NCI-H128 (cell line): Measurements from ENCODE around the gene SPINK2.
A peak's percentile ranks its signal among the peaks of the same experiment; 100 is the strongest.

ENCODE experiments used
- DNase-seq: peaks from one replicate; lab custom pipeline; 2025; ENCODE audit not compliant: unreplicated experiment; lab: John Stamatoyannopoulos, UW

SPINK2 gene

GRCh38 chr4:56821381-56822243, at the start of gene SPINK2:
SPINK2 (minus strand) TSS chr4:56821701; CDS start chr4:56821662, 39 bp downstream.
- peak; percentile 41 for DNase-seq

- DNase-seq: no peak
Measured at GRCh38 chr4:56870946-56871345, 49.4 kb upstream of the SPINK2 start.

GRCh38 chr4:56863441-56864139, 42.1 kb upstream of the SPINK2 start:
- no peak for DNase-seq

GRCh38 chr4:56861360-56861759, 39.9 kb upstream of the SPINK2 start:
- DNase-seq: no peak

GRCh38 chr4:56860781-56861180, 39.3 kb upstream of the SPINK2 start:
- DNase-seq: no peak

- DNase-seq: no peak
Measured at GRCh38 chr4:56859841-56860240, 38.3 kb upstream of the SPINK2 start.

- no peak for DNase-seq
Measured at GRCh38 chr4:56857601-56858309, 36.3 kb upstream of the SPINK2 start.

GRCh38 chr4:56856656-56857055, 35.2 kb upstream of the SPINK2 start:
- no peak for DNase-seq

GRCh38 chr4:56850910-56851309, 29.4 kb upstream of the SPINK2 start:
- no peak for DNase-seq

GRCh38 chr4:56844802-56845580, 23.5 kb upstream of the SPINK2 start:
- DNase-seq: no peak

GRCh38 chr4:56843421-56843899, 22.0 kb upstream of the SPINK2 start:
- no peak for DNase-seq

- DNase-seq: no peak
Measured at GRCh38 chr4:56840559-56840958, 19.1 kb upstream of the SPINK2 start.

- DNase-seq: no peak
Measured at GRCh38 chr4:56828784-56829535, 7.5 kb upstream of the SPINK2 start.

GRCh38 chr4:56823933-56824600, 2.6 kb upstream of the SPINK2 start:
- no peak for DNase-seq

GRCh38 chr4:56818797-56819196, 2.7 kb downstream of the SPINK2 start:
- no peak for DNase-seq

- DNase-seq: no peak
Measured at GRCh38 chr4:56817840-56818491, 3.5 kb downstream of the SPINK2 start.

GRCh38 chr4:56806666-56807065, 14.8 kb downstream of the SPINK2 start:
- DNase-seq: no peak

GRCh38 chr4:56804551-56804950, 16.9 kb downstream of the SPINK2 start:
- DNase-seq: no peak

- no peak for DNase-seq
Measured at GRCh38 chr4:56803471-56803870, 18.0 kb downstream of the SPINK2 start.
